ENCODE results near the gene RFX4. TPM values are rescaled to one million over a fixed set of nuclear protein-coding genes. Genes with fewer than 3 reads are reported as not detected.
A peak's percentile ranks its signal among the peaks of the same experiment; 100 is the strongest.

The RFX4 gene
- total RNA-seq, 2 experiments from 2014 or later = not detected

DNA sequence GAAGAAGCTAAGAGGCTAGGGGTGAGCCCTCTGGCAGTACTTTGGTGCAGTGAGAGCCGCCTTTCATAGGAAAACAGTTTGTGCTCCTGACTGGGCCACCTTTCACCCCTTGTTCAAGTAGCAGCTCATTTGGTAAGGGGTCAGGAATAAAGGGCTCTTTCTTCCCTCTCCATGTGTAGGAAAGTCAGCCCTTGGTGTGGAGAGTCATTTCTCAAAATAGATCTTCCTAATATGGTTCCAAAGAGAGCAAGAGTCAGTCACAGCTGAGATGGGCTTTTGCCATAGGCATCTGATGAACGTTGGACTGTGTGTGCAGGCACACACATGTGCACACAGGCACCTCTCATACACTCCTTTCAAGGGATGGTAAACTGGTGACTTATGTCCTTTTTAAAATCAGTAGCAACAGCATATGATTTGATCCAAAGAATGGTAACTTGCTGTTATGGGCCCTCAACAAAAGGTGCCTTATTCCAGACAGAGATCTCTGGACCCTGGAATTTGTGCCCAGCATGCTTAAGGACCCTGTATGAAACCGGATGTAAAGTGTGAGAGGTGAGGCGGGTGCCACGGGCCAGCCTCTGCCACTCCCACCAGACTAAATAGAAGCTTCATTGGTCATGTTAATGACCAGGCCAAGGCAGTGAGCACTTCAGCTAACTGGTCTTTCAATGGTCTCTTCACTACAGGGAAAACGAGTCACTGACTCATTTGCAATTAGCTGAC, 175.0 kb downstream of the RFX4 start:
- DNase-seq (no peak), ATAC-seq (no peak)
- ChIA-PET CTCF (interaction anchor here (1.6 to 1.7 kb wide), 2 partner anchors 9 kb away, joined by 6 to 7 read pairs; no protein-coding TSS in a partner anchor), POLR2A (interaction anchor here (0.7 to 3.5 kb wide), 3 partner anchors 9 to 16 kb away, joined by 3 to 9 read pairs (median 7); no protein-coding TSS in a partner anchor)
- intact Hi-C loops (cut with micrococcal nuclease) = no loop called here
- H3K27ac Mint-ChIP-seq = no peak overlapping the region
- TF ChIP-seq, protein P1, sequence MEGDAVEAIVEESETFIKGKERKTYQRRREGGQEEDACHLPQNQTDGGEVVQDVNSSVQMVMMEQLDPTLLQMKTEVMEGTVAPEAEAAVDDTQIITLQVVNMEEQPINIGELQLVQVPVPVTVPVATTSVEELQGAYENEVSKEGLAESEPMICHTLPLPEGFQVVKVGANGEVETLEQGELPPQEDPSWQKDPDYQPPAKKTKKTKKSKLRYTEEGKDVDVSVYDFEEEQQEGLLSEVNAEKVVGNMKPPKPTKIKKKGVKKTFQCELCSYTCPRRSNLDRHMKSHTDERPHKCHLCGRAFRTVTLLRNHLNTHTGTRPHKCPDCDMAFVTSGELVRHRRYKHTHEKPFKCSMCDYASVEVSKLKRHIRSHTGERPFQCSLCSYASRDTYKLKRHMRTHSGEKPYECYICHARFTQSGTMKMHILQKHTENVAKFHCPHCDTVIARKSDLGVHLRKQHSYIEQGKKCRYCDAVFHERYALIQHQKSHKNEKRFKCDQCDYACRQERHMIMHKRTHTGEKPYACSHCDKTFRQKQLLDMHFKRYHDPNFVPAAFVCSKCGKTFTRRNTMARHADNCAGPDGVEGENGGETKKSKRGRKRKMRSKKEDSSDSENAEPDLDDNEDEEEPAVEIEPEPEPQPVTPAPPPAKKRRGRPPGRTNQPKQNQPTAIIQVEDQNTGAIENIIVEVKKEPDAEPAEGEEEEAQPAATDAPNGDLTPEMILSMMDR (IDR thresholded peaks at IDR 0.05) = no peak
- peaks cover 32% of the 10 kb centered on the region for H3K4me1 Mint-ChIP-seq (ENCODE audit: low read depth)
- no peaks in the 10 kb centered on the region for H3K27me3 Mint-ChIP-seq
- peaks cover 2% of the 10 kb centered on the region for H3K9me3 Mint-ChIP-seq
- H3K4me3 Mint-ChIP-seq = no peak overlapping the region
- H3K36me3 Mint-ChIP-seq (ENCODE audit: low read depth) = peaks cover 5% of the 10 kb centered on the region

DNA sequence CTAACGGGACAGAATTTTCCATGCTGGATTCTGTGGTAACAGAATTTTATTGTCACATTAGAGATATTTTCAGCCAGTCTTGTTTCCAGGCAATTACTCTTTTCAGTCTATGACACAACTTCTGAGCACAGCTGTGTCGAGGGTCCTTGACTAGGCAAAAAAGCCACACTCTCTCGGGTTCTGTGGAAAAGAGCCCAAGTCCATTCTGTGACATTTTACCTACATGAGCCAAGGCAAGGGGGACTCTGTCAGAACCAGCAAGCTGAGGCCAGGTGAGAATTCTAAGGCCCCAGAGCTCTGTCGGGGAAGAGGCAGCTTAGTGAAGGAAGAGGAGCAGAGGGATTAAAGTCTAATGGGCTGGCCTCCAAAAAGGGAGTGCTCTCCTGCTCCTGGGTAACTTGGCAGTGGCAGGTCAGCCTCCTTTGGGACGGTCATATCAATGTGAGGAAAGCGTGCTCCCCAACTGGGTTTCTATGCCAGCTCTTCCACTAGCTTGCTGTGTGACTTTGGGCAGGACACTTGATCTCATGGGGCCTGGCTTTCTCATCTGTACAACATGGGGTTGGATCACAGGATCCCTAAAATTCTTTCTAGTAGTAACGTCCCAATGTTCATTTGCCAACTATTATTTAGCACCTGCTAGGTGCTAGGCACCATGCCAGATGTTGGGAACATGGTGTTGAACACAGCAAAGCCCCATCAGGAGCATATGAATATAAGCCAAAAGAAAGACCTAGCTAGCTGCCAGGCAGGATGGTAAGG, 175.7 kb downstream of the RFX4 start:
- Mint-ChIP-seq H3K27ac (no peak overlapping the region), H3K4me3 (no peak overlapping the region), H3K27me3 (no peaks in the 10 kb centered on the region), H3K36me3 (ENCODE audit: low read depth) (no peaks in the 10 kb centered on the region), H3K4me1 (ENCODE audit: low read depth) (peaks cover 26% of the 10 kb centered on the region), H3K9me3 (no peaks in the 10 kb centered on the region)
- no peak for ATAC-seq
- DNase-seq = no peak
- CTCF ChIA-PET = interaction anchor here (1.6 to 1.7 kb wide), 2 partner anchors 9 to 10 kb away, joined by 6 to 7 read pairs; no protein-coding TSS in a partner anchor
- TF ChIP-seq, protein P1 (IDR thresholded peaks at IDR 0.05) = no peak
- POLR2A ChIA-PET = interaction anchor here (0.7 to 3.5 kb wide), 2 partner anchors 8 to 17 kb away, joined by 3 to 9 read pairs; no protein-coding TSS in a partner anchor
- intact Hi-C loops (cut with micrococcal nuclease) = no loop called here

DNA sequence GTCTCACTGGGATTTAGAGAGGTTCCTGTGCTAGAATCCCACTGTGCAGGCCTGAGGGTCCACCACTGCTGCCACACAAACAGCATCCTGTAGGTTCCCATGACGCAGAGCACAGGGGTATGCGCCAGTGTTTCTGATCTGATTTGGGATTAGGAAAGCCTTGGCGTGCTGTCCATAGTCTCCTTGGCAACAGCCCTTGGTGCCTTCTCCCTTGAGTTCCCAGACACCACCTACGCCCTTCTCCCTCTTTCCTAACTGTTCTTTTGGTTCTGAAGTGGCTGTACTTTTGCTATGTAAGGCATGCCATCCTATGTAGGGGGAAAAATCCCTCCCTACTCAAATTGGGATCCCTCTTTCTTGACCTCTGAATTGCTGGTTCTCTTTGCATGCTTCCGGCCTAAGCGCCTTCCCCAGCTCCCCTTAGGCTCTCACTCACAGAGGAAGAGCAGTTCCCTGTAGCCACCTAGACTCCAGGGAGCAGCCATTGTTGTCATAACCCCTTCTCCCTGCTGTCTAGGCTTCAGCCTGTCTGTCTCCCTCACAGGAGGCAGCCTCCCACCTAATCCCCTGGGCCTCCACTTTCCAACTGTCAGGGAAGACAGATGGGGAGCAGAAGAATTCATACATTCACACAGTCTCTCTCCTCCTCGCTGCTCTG, 176.9 kb downstream of the RFX4 start:
- Mint-ChIP-seq H3K27ac (peak overlapping the region; percentile 84), H3K4me3 (peak overlapping the region; percentile 56), H3K9me3 (no peaks in the 10 kb centered on the region), H3K27me3 (no peaks in the 10 kb centered on the region), H3K36me3 (ENCODE audit: low read depth) (no peaks in the 10 kb centered on the region), H3K4me1 (ENCODE audit: low read depth) (peaks cover 18% of the 10 kb centered on the region)
- ATAC-seq (no peak), DNase-seq (no peak)
- intact Hi-C loops (cut with micrococcal nuclease) = no loop called here
- TF ChIP-seq, protein P1 (IDR thresholded peaks at IDR 0.05) = no peak
- POLR2A ChIA-PET = interaction anchor here (3.5 kb wide), 1 partner anchor 7 kb away, joined by 9 read pairs; no protein-coding TSS in a partner anchor
- CTCF ChIA-PET = interaction anchor here (0.9 kb wide), 1 partner anchor 18 kb away, joined by 3 read pairs; no protein-coding TSS in a partner anchor

DNA sequence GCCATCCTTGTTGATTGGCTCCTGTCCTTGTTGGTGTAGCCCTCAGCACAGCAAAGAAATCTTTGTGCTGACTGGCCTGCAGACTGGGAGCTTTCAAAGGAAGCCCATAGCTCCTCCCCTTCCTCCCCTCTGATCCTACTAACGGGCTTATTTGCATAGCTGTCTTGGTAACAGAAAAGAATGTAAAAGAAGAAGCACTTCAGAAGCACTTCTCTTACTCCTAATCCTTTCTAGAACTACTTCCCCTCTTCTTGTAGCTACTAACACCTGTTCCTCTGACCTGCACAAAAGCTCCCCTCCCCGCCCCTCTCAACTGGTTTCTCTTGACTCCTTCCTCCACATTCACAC, 177.4 kb downstream of the RFX4 start:
- POLR2A ChIA-PET = no interaction called here
- Mint-ChIP-seq H3K27me3 (no peaks in the 10 kb centered on the region), H3K4me1 (ENCODE audit: low read depth) (peaks cover 18% of the 10 kb centered on the region), H3K4me3 (peak overlapping the region; percentile 56), H3K9me3 (no peaks in the 10 kb centered on the region), H3K27ac (peak overlapping the region; percentile 84), H3K36me3 (ENCODE audit: low read depth) (no peaks in the 10 kb centered on the region)
- CTCF ChIA-PET = interaction anchor here (0.9 kb wide), 1 partner anchor 18 kb away, joined by 3 read pairs; no protein-coding TSS in a partner anchor
- peak; percentile 38 for DNase-seq
- intact Hi-C loops (cut with micrococcal nuclease) = no loop called here
- TF ChIP-seq, protein P1 (IDR thresholded peaks at IDR 0.05) = no peak
- ATAC-seq = peak; percentile 93
